Kidney (tissue), 14 donors: ENCODE measurements around the gene FBLN1. TPM values are rescaled to one million over a fixed set of nuclear protein-coding genes. Genes with fewer than 3 reads are reported as not detected.

ENCODE experiments used
- DNase-seq, 5 donors: peaks; one replicate each; pipeline ENCODE4 v3.0.0-alpha.2; 2013 to 2020
- FAIRE-seq: peaks from 2 replicates; lab custom pipeline; 2012; peaks lifted over from hg19 to GRCh38; lab: Jason Lieb, UNC
- H3K27ac ChIP-seq, 2 donors: one replicate each; pipeline ENCODE4 v1.7.0; 2013; ENCODE audit warnings: low read depth in 2 of 2, low read length in 2 of 2, inconsistent platforms in 1 of 2
- H3K27me3 ChIP-seq: one replicate; pipeline ENCODE4 v1.7.1; 2013; ENCODE audit warnings: low read length, inconsistent platforms; ENCODE audit not compliant: control insufficient read depth, insufficient read depth
- H3K36me3 ChIP-seq, 3 donors: one replicate each; pipeline versions ENCODE4 v1.7.0 to v1.7.1; 2013; ENCODE audit warnings: low read length in 3 of 3, control low read depth in 1 of 3, inconsistent platforms in 1 of 3; ENCODE audit not compliant: insufficient read depth in 3 of 3, control insufficient read depth in 2 of 3
- H3K4me1 ChIP-seq, 3 donors: one replicate each; pipeline versions ENCODE4 v1.7.0 to v1.7.1; 2013; ENCODE audit warnings: low read length in 3 of 3, inconsistent platforms in 1 of 3, low read depth in 1 of 3; ENCODE audit not compliant: control insufficient read depth in 2 of 3, insufficient read depth in 2 of 3
- H3K4me3 ChIP-seq, 3 donors: one replicate each; pipeline versions ENCODE4 v1.7.0 to v1.8.1; 2013; ENCODE audit warnings: low read length in 3 of 3, control low read depth in 1 of 3, inconsistent platforms in 1 of 3
- H3K9ac ChIP-seq, 3 donors: one replicate each; pipeline versions ENCODE4 v1.7.0 to v1.7.1; 2013; ENCODE audit warnings: low read length in 3 of 3, control low read depth in 1 of 3, inconsistent platforms in 1 of 3
- H3K9me3 ChIP-seq, 3 donors: one replicate each; pipeline versions ENCODE4 v1.7.0 to v1.7.1; 2013; ENCODE audit warnings: low read length in 3 of 3, control low read depth in 1 of 3, inconsistent platforms in 1 of 3; ENCODE audit not compliant: control insufficient read depth in 2 of 3, insufficient read depth in 1 of 3
- CTCF ChIP-seq: IDR thresholded peaks from 3 replicates; pipeline ENCODE4 v1.5.1; 2012; ENCODE audit warnings: mild to moderate bottlenecking, moderate library complexity, borderline replicate concordance; ENCODE audit not compliant: insufficient read depth; ENCODE audit errors: extremely low read depth
- intact Hi-C: fragments of 100-400 bp; cut with DNase I; formaldehyde crosslinking; loops from one replicate; pipeline ENCODE4 v1.11.1; 2022
- polyA plus RNA-seq: library from polyadenylated mRNA; stranded (reverse); fragments of 350-450 nt; fragmentation: Illumina TruSeq; extraction: RNeasy Lipid Tissue Mini Kit (QIAGEN cat#74804); gene quantifications from one replicate; pipeline ENCODE4 v1.2.3, GENCODE V29; 2014; ENCODE audit warnings: low read depth, low replicate concordance; ENCODE audit not compliant: insufficient read depth
- total RNA-seq: library from RNA; stranded (reverse); fragmentation: NEBNext Ultra II Directional; extraction: Animal tissue kit (Norgen Biotek cat#: 25700); gene quantifications from one replicate; pipeline ENCODE4 v1.2.1, GENCODE V29; 2021
- donor health status: control.
- donor health status: control.
- donor health status: control.
- donor health status: control.
- donor health status: control.
- donor health status: DM: yes; HTN: yes; CAD: no.
- donor health status: Normal renal cell carcinoma (clear cell type).

Gene FBLN1
- total and polyA plus RNA-seq, 2 donors from 2014 or later: 23.3 to 105 TPM

- peaks cover 0 to 7% (median 4%) of the 10 kb centered on the region in 3 donors for H3K9me3 ChIP-seq
- TF ChIP-seq CTCF: no peak
- H3K27me3 ChIP-seq: no peaks in the 10 kb centered on the region
- no peak overlapping the region for H3K9ac ChIP-seq
- H3K4me3 ChIP-seq: no peak overlapping the region
- no peaks in the 10 kb centered on the region for H3K36me3 ChIP-seq
- no peaks in the 10 kb centered on the region for H3K4me1 ChIP-seq
- DNase-seq (no peak), FAIRE-seq (no peak)
- intact Hi-C loops: no loop called here
- H3K27ac ChIP-seq: no peak overlapping the region
Measured at GRCh38 chr22:45562102-45562501, 59.4 kb downstream of the FBLN1 start.

GRCh38 chr22:45562537-45563361, 60.1 kb downstream of the FBLN1 start:
- Histone ChIP-seq H3K9me3 (peaks cover 0 to 7% (median 4%) of the 10 kb centered on the region in 3 donors), H3K27me3 (no peaks in the 10 kb centered on the region), H3K27ac (no peak overlapping the region), H3K9ac (no peak overlapping the region), H3K4me1 (no peaks in the 10 kb centered on the region), H3K4me3 (no peak overlapping the region), H3K36me3 (no peaks in the 10 kb centered on the region)
- no peak for TF ChIP-seq CTCF
- FAIRE-seq (no peak), DNase-seq (peak in 1 of 5 donors; percentile 59)
- intact Hi-C loops: no loop called here

- DNase-seq: peak in 1 of 5 donors; percentile 46
- Histone ChIP-seq H3K9ac (no peak overlapping the region), H3K27me3 (no peaks in the 10 kb centered on the region), H3K27ac (no peak overlapping the region), H3K4me1 (no peaks in the 10 kb centered on the region), H3K4me3 (no peak overlapping the region), H3K36me3 (no peaks in the 10 kb centered on the region), H3K9me3 (peaks cover 0 to 7% (median 4%) of the 10 kb centered on the region in 3 donors)
- FAIRE-seq: no peak
- TF ChIP-seq CTCF: no peak
- intact Hi-C loops: no loop called here
Measured at GRCh38 chr22:45563362-45564040, 60.8 kb downstream of the FBLN1 start.
